Left lung (tissue), 10 donors: Measurements from ENCODE around the gene CXCL1. TPM values are rescaled to one million over a fixed set of nuclear protein-coding genes. Genes with fewer than 3 reads are reported as not detected.

Source experiments
- ATAC-seq: fragments of 200-7000 bp; cut with Tn5 transposase; one replicate; pipeline ENCODE4 v1.9.1; 2020; ENCODE audit warnings: moderate library complexity
- DNase-seq, 4 donors: peaks; one replicate each; pipeline ENCODE4 v3.0.0-alpha.2; 2013 to 2020
- H3K27ac ChIP-seq, 2 donors: fragments of 200-600 bp; sonication (generic) in 1 of 2; one replicate each; pipeline versions ENCODE4 v1.5.0 to v1.8.0; 2020 to 2021
- H3K27me3 ChIP-seq, 2 donors: fragments of 200-600 bp; sonication (generic) in 1 of 2; one replicate each; pipeline versions ENCODE4 v1.5.0 to v1.8.0; 2020 to 2021
- H3K36me3 ChIP-seq, 2 donors: fragments of 200-600 bp; sonication (generic) in 1 of 2; one replicate each; pipeline versions ENCODE4 v1.5.0 to v1.8.0; 2020 to 2021
- H3K4me1 ChIP-seq, 2 donors: fragments of 200-600 bp; one replicate each; pipeline ENCODE4 v1.8.0; 2021
- H3K4me3 ChIP-seq, 2 donors: fragments of 200-600 bp; sonication (generic) in 1 of 2; one replicate each; pipeline versions ENCODE4 v1.5.0 to v1.8.0; 2020 to 2021; ENCODE audit warnings: mild to moderate bottlenecking in 1 of 2
- H3K9me3 ChIP-seq, 2 donors: fragments of 200-600 bp; sonication (generic) in 1 of 2; one replicate each; pipeline versions ENCODE4 v1.5.0 to v1.8.0; 2020 to 2021
- CTCF ChIP-seq, 2 donors: fragments of 200-600 bp; sonication (generic) in 1 of 2; IDR thresholded peaks; one replicate each; pipeline versions ENCODE4 v1.5.0 to v1.8.0; 2021; ENCODE audit warnings: antibody characterized with exemption in 2 of 2
- intact Hi-C, 2 donors: fragments of 100-400 bp; cut with DNase I; formaldehyde crosslinking; loops; one replicate each; pipeline versions ENCODE4 v1.11.2 to v1.14.2; 2022
- polyA plus RNA-seq, 6 donors: library from polyadenylated mRNA; unstranded; fragments of 120-200 nt; gene quantifications; one replicate each; pipeline ENCODE4 v1.2.1, GENCODE V29; 2013; ENCODE audit not compliant: insufficient read length in 6 of 6
- total RNA-seq, 2 donors: library from RNA; stranded (reverse); fragmentation: NEBNext Ultra II Directional; extraction: Animal tissue kit (Norgen Biotek cat#: 25700); gene quantifications; one replicate each; pipeline ENCODE4 v1.2.1, GENCODE V29; 2021
- donor health status: DM: no; HTN: yes; CAD: no.
- donor health status: DM: no; HTN: no; CAD: no.

Gene CXCL1
- total and polyA plus RNA-seq, 8 donors, result 0.83 to 39.0 (median 2.2) TPM

GRCh38 chr4:73839071-73839470 is 30.1 kb upstream of the CXCL1 start:
- Histone ChIP-seq H3K27ac (no peak overlapping the region), H3K4me1 (peaks cover 0 to 22% of the 10 kb centered on the region in 2 donors), H3K9me3 (no peaks in the 10 kb centered on the region), H3K4me3 (no peak overlapping the region), H3K36me3 (no peaks in the 10 kb centered on the region), H3K27me3 (peaks cover 11 to 20% of the 10 kb centered on the region in 2 donors)
- no peak for TF ChIP-seq CTCF (IDR thresholded peaks at IDR 0.05)
- intact Hi-C loops, result no loop called here
- DNase-seq (no peak), ATAC-seq (no peak)

GRCh38 chr4:73839715-73840114 is 29.5 kb upstream of the CXCL1 start:
- ATAC-seq (no peak), DNase-seq (no peak)
- Histone ChIP-seq H3K36me3 (no peaks in the 10 kb centered on the region), H3K4me3 (no peak overlapping the region), H3K27ac (no peak overlapping the region), H3K4me1 (peaks cover 0 to 28% of the 10 kb centered on the region in 2 donors), H3K27me3 (peaks cover 11 to 20% of the 10 kb centered on the region in 2 donors), H3K9me3 (no peaks in the 10 kb centered on the region)
- TF ChIP-seq CTCF (IDR thresholded peaks at IDR 0.05), result no peak
- intact Hi-C loops, result no loop called here

GRCh38 chr4:73841243-73841925 is 27.8 kb upstream of the CXCL1 start:
- ATAC-seq (no peak), DNase-seq (no peak)
- Histone ChIP-seq H3K27ac (no peak overlapping the region), H3K4me3 (no peak overlapping the region), H3K36me3 (no peaks in the 10 kb centered on the region), H3K4me1 (peaks cover 0 to 27% of the 10 kb centered on the region in 2 donors), H3K27me3 (peaks cover 11 to 17% of the 10 kb centered on the region in 2 donors), H3K9me3 (no peaks in the 10 kb centered on the region)
- no peak for TF ChIP-seq CTCF (IDR thresholded peaks at IDR 0.05)
- intact Hi-C loops, result no loop called here

GRCh38 chr4:73842696-73843095 is 26.5 kb upstream of the CXCL1 start:
- ATAC-seq (no peak), DNase-seq (no peak)
- H3K9me3 ChIP-seq, result no peaks in the 10 kb centered on the region
- intact Hi-C loops, result no loop called here
- H3K27me3 ChIP-seq, result peaks cover 3 to 5% of the 10 kb centered on the region in 2 donors
- H3K4me1 ChIP-seq, result peaks cover 0 to 28% of the 10 kb centered on the region in 2 donors
- no peaks in the 10 kb centered on the region for H3K36me3 ChIP-seq
- no peak overlapping the region for H3K4me3 ChIP-seq
- no peak for TF ChIP-seq CTCF (IDR thresholded peaks at IDR 0.05)
- no peak overlapping the region for H3K27ac ChIP-seq

GRCh38 chr4:73843369-73843768 is 25.8 kb upstream of the CXCL1 start:
- no peak overlapping the region for H3K4me3 ChIP-seq
- DNase-seq (no peak), ATAC-seq (no peak)
- intact Hi-C loops, result no loop called here
- H3K27ac ChIP-seq, result no peak overlapping the region
- peaks cover 0 to 34% of the 10 kb centered on the region in 2 donors for H3K4me1 ChIP-seq
- H3K9me3 ChIP-seq, result no peaks in the 10 kb centered on the region
- no peaks in the 10 kb centered on the region for H3K36me3 ChIP-seq
- no peaks in the 10 kb centered on the region for H3K27me3 ChIP-seq
- no peak for TF ChIP-seq CTCF (IDR thresholded peaks at IDR 0.05)
